Keratinocyte (primary cell): ENCODE data around the gene GPSM1.

Experiments
- CTCF ChIP-seq, 3 experiments: IDR thresholded peaks in 1 of 3; conservative IDR thresholded peaks in 1 of 3; optimal IDR thresholded peaks in 1 of 3; 2 replicates in 2 of 3; 3 replicates in 1 of 3; pipeline versions ENCODE3 to v1.5.1; 2011; ENCODE audit warnings: low read length in 3 of 3, mild to moderate bottlenecking in 3 of 3, moderate library complexity in 2 of 3, control low read depth in 1 of 3, inconsistent platforms in 1 of 3; ENCODE audit not compliant: insufficient read depth in 2 of 3; ENCODE audit errors: extremely low read depth in 1 of 3
- EZH2 ChIP-seq: IDR thresholded peaks from one replicate; pipeline ENCODE4 v1.6.1; 2012; ENCODE audit warnings: inconsistent platforms, mild to moderate bottlenecking, low read length, moderate library complexity

GRCh38 chr9:136331556-136332481 lies 4.5 kb downstream of the GPSM1 start:
- no peak for TF ChIP-seq EZH2
- no peak for TF ChIP-seq CTCF (optimal IDR thresholded peaks at IDR 0.05 in 1 of 3, IDR thresholded peaks at IDR 0.05 in 1 of 3, conservative IDR thresholded peaks at IDR 0.05 in 1 of 3; ENCODE audit: extremely low read depth in 1 of 3, insufficient read depth in 2 of 3, low read length in 3 of 3)
